Prostate gland (tissue), 2 donors: Measurements from ENCODE around the gene TBC1D22A.

ENCODE experiments used
- CTCF ChIP-seq, 4 experiments: fragments of 200-600 bp in 2 of 4; fragments of 450-650 bp in 2 of 4; sonication (generic) in 2 of 4; IDR thresholded peaks; 1 replicate in 3 of 4; 2 replicates in 1 of 4; pipeline ENCODE4 v1.5.1; 2016 to 2019; ENCODE audit warnings: antibody characterized with exemption in 4 of 4, mild to moderate bottlenecking in 2 of 4, moderate library complexity in 2 of 4
- POLR2A ChIP-seq: fragments of 450-650 bp; IDR thresholded peaks from one replicate; pipeline ENCODE4 v1.6.1; 2016; ENCODE audit warnings: antibody characterized with exemption, mild to moderate bottlenecking
- POLR2AphosphoS5 ChIP-seq: sonication (generic); formaldehyde crosslinking; IDR thresholded peaks from one replicate; pipeline ENCODE4 v1.6.1; 2017; ENCODE audit warnings: antibody characterized with exemption

- no peak for TF ChIP-seq CTCF (IDR thresholded peaks at IDR 0.05)
- no peak for TF ChIP-seq POLR2A
- no peak for TF ChIP-seq POLR2AphosphoS5
Measured at GRCh38 chr22:47162865-47163264, 400.4 kb downstream of the TBC1D22A start.
